Adrenal gland (tissue), 12 donors: ENCODE measurements around the gene GDF10. TPM values are rescaled to one million over a fixed set of nuclear protein-coding genes. Genes with fewer than 3 reads are reported as not detected.

Source experiments
- DNase-seq, 7 donors: peaks; one replicate each; pipeline ENCODE4 v3.0.0-alpha.2; 2019 to 2020
- H3K27ac ChIP-seq, 5 donors: fragments of 200-600 bp; sonication (generic) in 4 of 5; 1 replicate in 3 of 5; 2 replicates in 2 of 5; pipeline versions ENCODE4 v1.5.1 to v1.8.0; 2016 to 2020; ENCODE audit warnings: mild to moderate bottlenecking in 1 of 5
- H3K27me3 ChIP-seq: fragments of 200-600 bp; 2 replicates; pipeline ENCODE4 v1.8.0; 2021
- H3K36me3 ChIP-seq, 2 donors: fragments of 200-600 bp; replicated peaks in 1 of 2; 1 replicate in 1 of 2; 2 replicates in 1 of 2; pipeline versions ENCODE4 v1.5.1 to v1.8.0; 2018 to 2022
- H3K4me1 ChIP-seq, 2 donors: fragments of 200-600 bp; replicated peaks in 1 of 2; 1 replicate in 1 of 2; 2 replicates in 1 of 2; pipeline versions ENCODE4 v1.5.1 to v1.8.0; 2018 to 2021
- H3K4me3 ChIP-seq, 4 donors: fragments of 200-600 bp; sonication (generic) in 3 of 4; one replicate each; pipeline ENCODE4 v1.5.1; 2016 to 2018
- H3K9me3 ChIP-seq, 3 donors: fragments of 200-600 bp; sonication (generic) in 1 of 3; replicated peaks in 1 of 3; 1 replicate in 2 of 3; 2 replicates in 1 of 3; pipeline versions ENCODE4 v1.5.1 to v1.8.0; 2016 to 2021
- POLR2A ChIP-seq, 2 donors: fragments of 450-650 bp; IDR thresholded peaks; one replicate each; pipeline ENCODE4 v1.6.1; 2017; ENCODE audit warnings: antibody characterized with exemption in 2 of 2, mild to moderate bottlenecking in 2 of 2, moderate library complexity in 1 of 2
- WGBS, 4 donors: extraction: QIAGEN DNeasy Blood & Tissue Kit in 2 of 4; methylation state at CpG; one replicate each; pipeline versions ENCODE4 v1.1.5 to v1.1.7; 2013 to 2017; 5-methylcytosine and 5-hydroxymethylcytosine counted together
- intact Hi-C, 2 donors: fragments of 100-400 bp; cut with DNase I; formaldehyde crosslinking; loops; one replicate each; pipeline versions ENCODE4 v1.14.1 to v1.15.0; 2022 to 2023
- polyA plus RNA-seq, 3 donors: library from polyadenylated mRNA; stranded (reverse); fragments of 200-250 nt in 2 of 3; fragments of 350-450 nt in 1 of 3; fragmentation: Illumina TruSeq in 1 of 3; extraction: RNeasy Lipid Tissue Mini Kit (QIAGEN cat#74804) in 1 of 3; gene quantifications; one replicate each; pipeline ENCODE4 v1.2.3, GENCODE V29; 2013 to 2014
- total RNA-seq, 9 donors: library from RNA; depleted of rRNA in 4 of 9; stranded (reverse); fragments of >200 nt in 4 of 9; fragments of 120-200 nt in 1 of 9; fragmentation: NEBNext Ultra II Directional in 1 of 9; extraction: Animal tissue kit (Norgen Biotek cat#: 25700) in 1 of 9; gene quantifications; one replicate each; pipeline versions ENCODE4 v1.1.0 to v1.2.4, GENCODE V29; 2013 to 2023
- TF ChIP-seq, protein P1 (sequence below), 6 experiments: fragments of 450-650 bp in 4 of 6; fragments of 200-600 bp in 2 of 6; sonication (generic) in 1 of 6; IDR thresholded peaks; 1 replicate in 5 of 6; 2 replicates in 1 of 6; pipeline versions ENCODE4 v1.5.1 to v1.8.0; 2016 to 2021; ENCODE audit warnings: antibody characterized with exemption in 6 of 6, mild to moderate bottlenecking in 2 of 6, moderate library complexity in 1 of 6
- donor health status: healthy with polysubstance abuse.
- donor health status: Bipolar disorder and iron deficiency.
- donor health status: DM: yes; HTN: yes; CAD: no.
- donor health status: DM: no; HTN: no; CAD: no.
- donor health status: DM: no; HTN: no; CAD: no.
- donor health status: DM: yes; HTN: yes; CAD: no.

The GDF10 gene
- total and polyA plus RNA-seq, 12 donors, result 0.06 to 8.5 (median 1.2) TPM; not detected in 1

GRCh38 chr10:47278720-47279119 is 21.3 kb upstream of the GDF10 start:
- no peak for DNase-seq
- Histone ChIP-seq H3K27me3 (no peaks in the 10 kb centered on the region), H3K9me3 (no peaks in the 10 kb centered on the region), H3K4me1 (no peaks in the 10 kb centered on the region), H3K36me3 (no peaks in the 10 kb centered on the region), H3K27ac (no peak overlapping the region), H3K4me3 (no peak overlapping the region)
- 60 to 93% (median 88%) methylated on average over 1 to 3 of the region's 3 CpGs for WGBS, 4 donors
- intact Hi-C loops, result no loop called here
- TF ChIP-seq, protein P1, sequence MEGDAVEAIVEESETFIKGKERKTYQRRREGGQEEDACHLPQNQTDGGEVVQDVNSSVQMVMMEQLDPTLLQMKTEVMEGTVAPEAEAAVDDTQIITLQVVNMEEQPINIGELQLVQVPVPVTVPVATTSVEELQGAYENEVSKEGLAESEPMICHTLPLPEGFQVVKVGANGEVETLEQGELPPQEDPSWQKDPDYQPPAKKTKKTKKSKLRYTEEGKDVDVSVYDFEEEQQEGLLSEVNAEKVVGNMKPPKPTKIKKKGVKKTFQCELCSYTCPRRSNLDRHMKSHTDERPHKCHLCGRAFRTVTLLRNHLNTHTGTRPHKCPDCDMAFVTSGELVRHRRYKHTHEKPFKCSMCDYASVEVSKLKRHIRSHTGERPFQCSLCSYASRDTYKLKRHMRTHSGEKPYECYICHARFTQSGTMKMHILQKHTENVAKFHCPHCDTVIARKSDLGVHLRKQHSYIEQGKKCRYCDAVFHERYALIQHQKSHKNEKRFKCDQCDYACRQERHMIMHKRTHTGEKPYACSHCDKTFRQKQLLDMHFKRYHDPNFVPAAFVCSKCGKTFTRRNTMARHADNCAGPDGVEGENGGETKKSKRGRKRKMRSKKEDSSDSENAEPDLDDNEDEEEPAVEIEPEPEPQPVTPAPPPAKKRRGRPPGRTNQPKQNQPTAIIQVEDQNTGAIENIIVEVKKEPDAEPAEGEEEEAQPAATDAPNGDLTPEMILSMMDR (IDR thresholded peaks at IDR 0.05), result no peak
- no peak for TF ChIP-seq POLR2A (IDR thresholded peaks at IDR 0.05)

GRCh38 chr10:47279276-47279675 is 20.7 kb upstream of the GDF10 start:
- Histone ChIP-seq H3K4me1 (no peaks in the 10 kb centered on the region), H3K9me3 (no peaks in the 10 kb centered on the region), H3K4me3 (no peak overlapping the region), H3K27ac (no peak overlapping the region), H3K36me3 (no peaks in the 10 kb centered on the region), H3K27me3 (no peaks in the 10 kb centered on the region)
- WGBS, 4 donors, result 81 to 100% (median 87%) methylated on average over 2 of the region's 2 CpGs
- DNase-seq, result no peak
- intact Hi-C loops, result no loop called here
- TF ChIP-seq, protein P1 (IDR thresholded peaks at IDR 0.05), result no peak
- no peak for TF ChIP-seq POLR2A (IDR thresholded peaks at IDR 0.05)

GRCh38 chr10:47282005-47282656 is 17.9 kb upstream of the GDF10 start:
- no peak overlapping the region for H3K4me3 ChIP-seq
- H3K27me3 ChIP-seq, result no peaks in the 10 kb centered on the region
- no peaks in the 10 kb centered on the region for H3K36me3 ChIP-seq
- no peaks in the 10 kb centered on the region for H3K4me1 ChIP-seq
- TF ChIP-seq, protein P1 (IDR thresholded peaks at IDR 0.05), result no peak
- TF ChIP-seq POLR2A (IDR thresholded peaks at IDR 0.05), result no peak
- no peak overlapping the region for H3K27ac ChIP-seq
- DNase-seq, result no peak
- no peaks in the 10 kb centered on the region for H3K9me3 ChIP-seq
- intact Hi-C loops, result no loop called here
- 76 to 95% (median 80%) methylated on average over 5 to 6 of the region's 6 CpGs for WGBS, 4 donors

GRCh38 chr10:47282657-47283018 is 17.4 kb upstream of the GDF10 start:
- H3K9me3 ChIP-seq, result no peaks in the 10 kb centered on the region
- H3K27me3 ChIP-seq, result no peaks in the 10 kb centered on the region
- 55 to 71% (median 64%) methylated on average over 6 of the region's 6 CpGs for WGBS, 4 donors
- TF ChIP-seq POLR2A (IDR thresholded peaks at IDR 0.05), result no peak
- TF ChIP-seq, protein P1 (IDR thresholded peaks at IDR 0.05), result no peak
- no peaks in the 10 kb centered on the region for H3K4me1 ChIP-seq
- no peak overlapping the region for H3K4me3 ChIP-seq
- no peak overlapping the region for H3K27ac ChIP-seq
- DNase-seq, result no peak
- no peaks in the 10 kb centered on the region for H3K36me3 ChIP-seq
- intact Hi-C loops, result no loop called here
